GM12878 (cell line): ENCODE results near the gene COMMD6. TPM values are rescaled to one million over a fixed set of nuclear protein-coding genes. Genes with fewer than 3 reads are reported as not detected.
A peak's percentile ranks its signal among the peaks of the same experiment; 100 is the strongest.

ENCODE experiments used
- ATAC-seq: fragments of 200-7000 bp; cut with Tn5 transposase; 3 replicates; pipeline ENCODE4 v1.9.1; 2020; ENCODE audit warnings: mild to moderate bottlenecking, moderate library complexity
- BruUV-seq: library from RNA; stranded (reverse); fragments of 400-500 nt; replicated peaks from 2 replicates; lab custom pipeline; 2021; lab: Mats Ljungman, UMichigan
- CTCF ChIA-PET: fragments of 300-600 bp; sonication (Branson Sonifier 250); formaldehyde crosslinking; extraction: SDS; loops from one replicate; lab custom pipeline; 2021; ENCODE audit warnings: inconsistent platforms; lab: Yijun Ruan, JAX
- POLR2A ChIA-PET: fragments of 350-600 bp; formaldehyde crosslinking; extraction: SDS; loops from one replicate; lab custom pipeline; 2021; ENCODE audit warnings: inconsistent platforms; lab: Charles Lee
- RAD21 ChIA-PET: fragments of 300-600 bp; sonication (Branson Sonifier 250); formaldehyde crosslinking; loops from one replicate; lab custom pipeline; 2023; ENCODE audit warnings: antibody characterized with exemption; ENCODE audit not compliant: unreplicated experiment; lab: Charles Lee
- SMC1A ChIA-PET: fragments of 300-600 bp; sonication (Branson Sonifier 250); formaldehyde crosslinking; loops from one replicate; lab custom pipeline; 2023; ENCODE audit not compliant: unreplicated experiment, uncharacterized antibody; lab: Charles Lee
- DNase-seq: peaks from one replicate; pipeline ENCODE4 v3.0.0-alpha.2; 2011; ENCODE audit warnings: low read depth, low spot score
- FAIRE-seq: peaks from 3 replicates; lab custom pipeline; 2011; peaks lifted over from hg19 to GRCh38; lab: Jason Lieb, UNC
- H2AFZ ChIP-seq: 2 replicates; pipeline ENCODE4 v1.6.0; 2011; ENCODE audit warnings: low read depth, low read length, control low read depth; ENCODE audit not compliant: control insufficient read depth
- H3K27ac ChIP-seq: 2 replicates; pipeline ENCODE4 v1.5.1; 2011; ENCODE audit warnings: control low read depth; ENCODE audit not compliant: control insufficient read depth, insufficient read depth
- H3K27me3 ChIP-seq, 2 experiments: replicated peaks in 1 of 2; 2 replicates each; pipeline versions ENCODE4 v1.6.0 to v1.6.1; 2011; ENCODE audit warnings: low read length in 1 of 2; ENCODE audit not compliant: control insufficient read depth in 2 of 2, insufficient read depth in 2 of 2
- H3K36me3 ChIP-seq, 2 experiments: 2 replicates each; pipeline ENCODE4 v1.5.1; 2011; ENCODE audit warnings: low read length in 1 of 2; ENCODE audit not compliant: control insufficient read depth in 2 of 2, insufficient read depth in 2 of 2
- H3K4me1 ChIP-seq: 2 replicates; pipeline ENCODE4 v1.6.1; 2011; ENCODE audit warnings: mild to moderate bottlenecking, low read length, moderate library complexity, mixed read lengths; ENCODE audit not compliant: control insufficient read depth, insufficient read depth
- H3K4me2 ChIP-seq: 2 replicates; pipeline ENCODE4 v1.6.0; 2011; ENCODE audit warnings: control low read depth; ENCODE audit not compliant: control insufficient read depth, insufficient read depth
- H3K4me3 ChIP-seq: fragments of 200-600 bp; sonication (generic); 2 replicates; pipeline ENCODE4 v1.5.1; 2016
- H3K79me2 ChIP-seq: 2 replicates; pipeline ENCODE4 v1.6.0; 2011; ENCODE audit warnings: low read length; ENCODE audit not compliant: control insufficient read depth, insufficient read depth
- H3K9ac ChIP-seq: 2 replicates; pipeline ENCODE4 v1.8.0; 2011; ENCODE audit warnings: low read length, control low read depth, mixed read lengths; ENCODE audit not compliant: control insufficient read depth, insufficient read depth
- H3K9me3 ChIP-seq: replicated peaks from 3 replicates; pipeline ENCODE4 v1.5.1; 2011; ENCODE audit warnings: mild to moderate bottlenecking, low read length; ENCODE audit not compliant: control insufficient read depth, insufficient read depth
- H4K20me1 ChIP-seq: 2 replicates; pipeline ENCODE4 v1.6.0; 2011; ENCODE audit not compliant: control insufficient read depth, insufficient read depth
- CHD4 ChIP-seq: fragments of 200-600 bp; sonication (generic); IDR thresholded peaks from 2 replicates; pipeline ENCODE4 v1.6.1; 2016; ENCODE audit warnings: mild to moderate bottlenecking
- EZH2 ChIP-seq: IDR thresholded peaks from 2 replicates; pipeline ENCODE4 v1.6.1; 2012; ENCODE audit warnings: low read depth, mild to moderate bottlenecking, control low read depth, inconsistent platforms, low read length, borderline replicate concordance; ENCODE audit not compliant: control insufficient read depth
- HCFC1 ChIP-seq: fragments of 150-350 bp; IDR thresholded peaks from 2 replicates; pipeline ENCODE4 v1.6.1; 2014; ENCODE audit warnings: low read length
- RAD51 ChIP-seq: fragments of 450-650 bp; IDR thresholded peaks from 2 replicates; pipeline ENCODE4 v1.6.1; 2016; ENCODE audit warnings: moderate library complexity, mild to moderate bottlenecking, inconsistent platforms
- SKIL ChIP-seq: fragments of 450-650 bp; IDR thresholded peaks from 2 replicates; pipeline ENCODE4 v1.6.1; 2017; ENCODE audit warnings: mild to moderate bottlenecking, low read depth, inconsistent platforms; ENCODE audit not compliant: poor library complexity, severe bottlenecking
- SMARCA5 ChIP-seq: fragments of 450-650 bp; IDR thresholded peaks from 2 replicates; pipeline ENCODE4 v1.6.1; 2017; ENCODE audit warnings: mild to moderate bottlenecking
- USF1 ChIP-seq: IDR thresholded peaks from 2 replicates; pipeline ENCODE4 v1.6.1; 2011; ENCODE audit warnings: borderline replicate concordance, low read depth, mild to moderate bottlenecking, moderate library complexity, mixed read lengths, low read length; ENCODE audit not compliant: insufficient read depth; ENCODE audit errors: extremely low read length
- ZNF217 ChIP-seq: fragments of 450-650 bp; IDR thresholded peaks from 2 replicates; pipeline ENCODE4 v1.6.1; 2017; ENCODE audit warnings: antibody characterized with exemption, mild to moderate bottlenecking
- WGBS: methylation state at CpG from one replicate; pipeline ENCODE4 v1.1.6; 2016; ENCODE audit warnings: low lambda C conversion rate; ENCODE audit not compliant: insufficient replicate concordance, insufficient coverage; ENCODE audit errors: missing lambda C conversion rate; 5-methylcytosine and 5-hydroxymethylcytosine counted together
- in situ Hi-C: fragments of 300-500 bp; cut with MboI; formaldehyde crosslinking; loops from 9 replicates; pipeline ENCODE4 v1.14.3; 2018; ENCODE audit warnings: mixed read lengths
- intact Hi-C: fragments of 100-400 bp; cut with micrococcal nuclease; formaldehyde crosslinking; loops from one replicate; pipeline ENCODE4 v1.14.2; 2022; ENCODE audit not compliant: unreplicated experiment
- polyA plus RNA-seq, 11 experiments: library from polyadenylated mRNA; depleted of rRNA in 4 of 11; unstranded in 6 of 11; stranded (reverse) in 5 of 11; fragments of >200 nt; fragmentation: Nextera tagmentation in 4 of 11; fragmentation: Illumina TruSeq in 1 of 11; extraction: Ambion mirVana in 4 of 11; extraction: Trizol in 1 of 11; gene quantifications; 1 replicate in 1 of 11; 2 replicates in 10 of 11; pipeline versions ENCODE4 v1.2.1 to v1.2.3, GENCODE V29; 2011 to 2016; ENCODE audit warnings: inconsistent platforms in 2 of 11, missing spikeins in 2 of 11, low read depth in 1 of 11
- total RNA-seq, 4 experiments: library from RNA; depleted of rRNA in 3 of 4; stranded (reverse); fragments of >200 nt in 3 of 4; fragmentation: Illumina TruSeq in 1 of 4; extraction: Trizol in 1 of 4; gene quantifications; 2 replicates each; pipeline versions ENCODE4 v1.2.1 to v1.2.3, GENCODE V29; 2013 to 2021

Gene COMMD6
- total and polyA plus RNA-seq, 10 of the 15 experiments (the other 5 are each of a cell fraction or from before 2014, with no cell fraction given): 127 to 509 (median 247) TPM

- Histone ChIP-seq H3K36me3 (no peaks in the 10 kb centered on the region), H3K4me3 (peak overlapping the region; percentile 82), H3K4me1 (peaks cover 12% of the 10 kb centered on the region), H2AFZ (no peak overlapping the region), H3K27ac (no peak overlapping the region), H3K4me2 (peak overlapping the region; percentile 76), H3K79me2 (peaks cover 62% of the 10 kb centered on the region), H3K27me3 (no peaks in the 10 kb centered on the region), H3K9me3 (no peaks in the 10 kb centered on the region), H3K9ac (no peak overlapping the region), H4K20me1 (no peaks in the 10 kb centered on the region)
- in situ Hi-C loops (no loop called here), intact Hi-C loops (loop anchor here (2.0 kb wide), 1 partner anchor 58 kb away; the partner anchor contains the start of gene COMMD6)
- POLR2A ChIA-PET: no interaction called here
- 3% methylated on average over 5 of the region's 5 CpGs for whole genome bisulfite sequencing
- RAD21 ChIA-PET: interaction anchor here (0.9 to 2.6 kb wide), 4 partner anchors 105 to 179 kb away, joined by 3 to 12 read pairs (median 6); no protein-coding TSS in a partner anchor
- FAIRE-seq (no peak), DNase-seq (no peak), ATAC-seq (no peak)
- CTCF ChIA-PET: interaction anchor here (1.0 to 4.4 kb wide), 3 partner anchors 23 to 112 kb away, joined by 3 to 37 read pairs (median 3); no protein-coding TSS in a partner anchor
- TF ChIP-seq HCFC1 (no peak), EZH2 (no peak), SKIL (no peak), RAD51 (0 out of 2 replicates have a peak, but pooled peaks have one; percentile 17), SMARCA5 (no peak), CHD4 (no peak), USF1 (no peak), ZNF217 (no peak)
- no TSS peak for BruUV-seq
- SMC1A ChIA-PET: interaction anchor here (0.6 to 1.3 kb wide), 9 partner anchors 9 to 185 kb away, joined by 3 to 8 read pairs (median 3); no protein-coding TSS in a partner anchor
Measured at GRCh38 chr13:75479102-75479740, 58.4 kb downstream of the COMMD6 start.
